GM12891 (cell line): Measurements from ENCODE around the gene SVOP.

Source experiments
- POLR2A ChIP-seq: IDR thresholded peaks from 2 replicates; pipeline ENCODE4 v1.6.1; 2011; ENCODE audit warnings: low read depth, low read length, control low read depth
- TAF1 ChIP-seq: IDR thresholded peaks from 2 replicates; pipeline ENCODE4 v1.6.1; 2011; ENCODE audit warnings: low read depth, low read length, control low read depth

DNA sequence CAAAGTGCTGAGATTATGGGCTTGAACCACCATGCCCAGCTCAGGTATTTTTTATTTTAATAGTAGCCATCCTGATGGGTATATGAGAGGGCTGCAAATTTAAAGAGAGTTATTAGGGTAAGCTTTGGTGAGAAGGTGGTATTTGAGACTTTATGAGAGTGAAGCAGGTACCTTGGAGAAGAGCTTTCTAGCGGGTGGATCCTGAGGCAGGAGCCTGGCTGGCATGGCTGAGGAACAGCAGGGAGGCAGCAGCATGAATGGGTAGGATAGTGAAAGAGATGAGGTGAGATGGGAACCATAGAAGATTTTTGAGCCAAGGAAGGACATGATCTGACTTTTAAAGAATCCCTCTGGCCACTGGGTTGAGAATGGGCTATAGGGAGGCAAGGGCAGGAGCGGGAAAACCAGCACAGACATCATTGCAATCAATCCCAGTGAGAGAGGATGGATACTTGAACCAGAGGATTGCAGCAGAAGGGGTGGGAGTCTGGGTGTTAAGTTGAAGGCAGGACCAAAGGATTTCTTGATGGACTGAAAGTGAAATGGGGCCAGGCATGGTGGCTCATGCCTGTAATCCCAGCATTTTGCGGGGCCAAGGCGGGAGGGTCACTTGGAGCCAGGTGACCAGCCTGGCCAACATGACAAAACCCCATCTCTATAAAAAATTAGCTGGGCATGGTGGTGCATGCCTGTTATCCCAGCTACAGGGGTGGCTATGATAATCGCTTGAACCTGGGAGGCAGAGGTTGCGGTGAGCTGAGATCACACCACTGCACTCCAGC lies 5.7 kb downstream of the SVOP start:
- no peak for TF ChIP-seq POLR2A
- no peak for TF ChIP-seq TAF1
